HepG2 (cell line): ENCODE measurements around the gene C2. TPM values are rescaled to one million over a fixed set of nuclear protein-coding genes. Genes with fewer than 3 reads are reported as not detected.

Experiments used
- CAMTA2 ChIP-seq: sonication (generic); formaldehyde crosslinking; IDR thresholded peaks from 2 replicates; pipeline ENCODE4 v1.4.0; 2020; ENCODE audit warnings: mild to moderate bottlenecking, missing genetic modification reagents, borderline replicate concordance
- CERS6 ChIP-seq: sonication (generic); formaldehyde crosslinking; IDR thresholded peaks from 2 replicates; pipeline ENCODE4 v1.5.0; 2020; ENCODE audit warnings: missing genetic modification reagents
- GTF2F1 ChIP-seq: fragments of 150-350 bp; IDR thresholded peaks from 2 replicates; pipeline ENCODE4 v1.6.1; 2014; ENCODE audit warnings: low read length
- HOXA5 ChIP-seq: sonication (generic); formaldehyde crosslinking; IDR thresholded peaks from 2 replicates; pipeline ENCODE4 v1.4.0; 2020; ENCODE audit warnings: missing genetic modification reagents
- KDM5B ChIP-seq: sonication (generic); formaldehyde crosslinking; IDR thresholded peaks from 2 replicates; pipeline ENCODE4 v1.4.0; 2020; ENCODE audit warnings: missing genetic modification reagents, mild to moderate bottlenecking, borderline replicate concordance
- KLF13 ChIP-seq: sonication (generic); formaldehyde crosslinking; IDR thresholded peaks from 2 replicates; pipeline ENCODE4 v1.4.0; 2020; ENCODE audit warnings: mild to moderate bottlenecking, missing genetic modification reagents
- MAFK ChIP-seq, 2 experiments: IDR thresholded peaks in 1 of 2; conservative IDR thresholded peaks in 1 of 2; 2 replicates each; pipeline ENCODE4 v1.6.1; 2011; ENCODE audit warnings: improper control_type of control experiment in 2 of 2, low read length in 2 of 2
- NCOA5 ChIP-seq: sonication (generic); formaldehyde crosslinking; IDR thresholded peaks from 2 replicates; pipeline ENCODE4 v1.4.0; 2020; ENCODE audit warnings: missing genetic modification reagents
- PCBP2 ChIP-seq: fragments of 200-400 bp; formaldehyde crosslinking; optimal IDR thresholded peaks from 2 replicates; pipeline ENCODE3; 2018; ENCODE audit warnings: low read length, low read depth; ENCODE audit not compliant: poor library complexity, severe bottlenecking
- ZNF143 ChIP-seq: sonication (generic); formaldehyde crosslinking; IDR thresholded peaks from 2 replicates; pipeline ENCODE4 v1.4.0; 2020; ENCODE audit warnings: missing genetic modification reagents
- ZNF180 ChIP-seq: sonication (generic); formaldehyde crosslinking; IDR thresholded peaks from 2 replicates; pipeline ENCODE4 v1.4.0; 2020; ENCODE audit warnings: low read depth, missing genetic modification reagents, borderline replicate concordance
- ZNF383 ChIP-seq: sonication (generic); formaldehyde crosslinking; IDR thresholded peaks from 2 replicates; pipeline ENCODE4 v1.4.0; 2020; ENCODE audit warnings: missing genetic modification reagents, mild to moderate bottlenecking, borderline replicate concordance
- ZNF431 ChIP-seq: sonication (generic); formaldehyde crosslinking; IDR thresholded peaks from 2 replicates; pipeline ENCODE4 v1.9.0; 2022; ENCODE audit warnings: missing genetic modification reagents, low read depth, mild to moderate bottlenecking, borderline replicate concordance
- ZNF773 ChIP-seq: sonication (generic); formaldehyde crosslinking; IDR thresholded peaks from 2 replicates; pipeline ENCODE4 v1.4.0; 2020; ENCODE audit warnings: missing genetic modification reagents, borderline replicate concordance
- polyA plus RNA-seq, 8 experiments: library from polyadenylated mRNA; depleted of rRNA in 3 of 8; stranded (reverse) in 7 of 8; unstranded in 1 of 8; fragments of >200 nt; fragmentation: Illumina TruSeq in 4 of 8; extraction: Trizol in 4 of 8; gene quantifications; 2 replicates each; pipeline versions ENCODE4 v1.2.1 to v1.2.3, GENCODE V29; 2011 to 2016; ENCODE audit warnings: low read depth in 4 of 8, missing spikeins in 1 of 8, mixed read lengths in 1 of 8; ENCODE audit not compliant: insufficient read depth in 1 of 8
- total RNA-seq, 5 experiments: library from RNA; depleted of rRNA; stranded (reverse); fragments of >200 nt; fragmentation: Illumina TruSeq; extraction: Trizol; gene quantifications; 2 replicates each; pipeline ENCODE4 v1.2.3, GENCODE V29; 2016; ENCODE audit warnings: low read depth in 1 of 5
- TF ChIP-seq, protein P1 (sequence below): IDR thresholded peaks from 2 replicates; pipeline ENCODE4 v1.6.1; 2016
- TF ChIP-seq, protein P2 (sequence below): IDR thresholded peaks from 2 replicates; pipeline ENCODE4 v1.6.1; 2016
- TF ChIP-seq, protein P3 (sequence below): sonication (generic); formaldehyde crosslinking; IDR thresholded peaks from 2 replicates; pipeline ENCODE4 v1.4.0; 2020; ENCODE audit warnings: missing genetic modification reagents, mild to moderate bottlenecking, borderline replicate concordance
- TF ChIP-seq, protein P4 (sequence below): sonication (generic); formaldehyde crosslinking; IDR thresholded peaks from 2 replicates; pipeline ENCODE4 v1.4.0; 2020; ENCODE audit warnings: mild to moderate bottlenecking, missing genetic modification reagents, borderline replicate concordance

C2 gene
- total and polyA plus RNA-seq, 2 of the 13 experiments (the other 11 are each of a cell fraction or from before 2014, with no cell fraction given) = 165 to 307 TPM

DNA sequence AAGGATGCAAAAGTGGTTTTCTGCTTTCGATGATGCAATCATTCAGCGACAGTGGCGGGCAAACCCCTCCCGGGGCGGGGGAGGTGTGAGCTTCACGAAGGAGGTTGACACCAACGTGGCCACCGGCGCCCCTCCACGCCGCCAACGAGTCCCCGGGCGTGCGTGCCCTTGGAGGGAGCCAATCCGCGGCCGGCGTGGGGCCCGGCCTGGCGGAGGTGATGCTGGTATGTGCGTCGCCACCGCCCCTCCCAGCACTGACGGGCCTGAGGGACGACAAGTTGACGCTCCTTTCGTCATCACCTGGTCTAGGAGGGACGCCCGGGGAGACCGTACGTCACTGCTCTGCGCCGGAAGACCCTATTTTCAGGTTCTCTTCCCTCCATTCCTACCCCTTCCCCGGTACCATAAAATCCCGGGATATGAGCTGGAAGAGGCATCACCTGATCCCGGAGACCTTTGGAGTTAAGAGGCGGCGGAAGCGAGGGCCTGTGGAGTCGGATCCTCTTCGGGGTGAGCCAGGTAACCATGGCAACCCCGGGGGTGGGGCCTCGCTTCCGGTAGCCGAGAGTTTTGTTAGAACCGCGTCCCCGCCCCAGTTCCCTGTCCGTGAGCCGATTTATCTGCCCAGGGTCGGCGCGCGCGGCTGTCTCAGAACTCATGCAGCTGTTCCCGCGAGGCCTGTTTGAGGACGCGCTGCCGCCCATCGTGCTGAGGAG, 44.6 kb downstream of the C2 start, which contains the start of gene DXO (continued):
- TF ChIP-seq CERS6 (0 out of 2 replicates have a peak, but pooled peaks have one; percentile 76), NCOA5 (CRISPR knock-in tag) (no peak), MAFK (conservative IDR thresholded peaks at IDR 0.05 in 1 of 2, IDR thresholded peaks at IDR 0.05 in 1 of 2; ENCODE audit: low read length in 2 of 2) (no peak), ZNF773 (no peak; the same call in 1 of the 2 replicates), GTF2F1 (no peak), KLF13 (CRISPR knock-in tag) (peak; percentile 64; the same call in 1 of the 2 replicates), ZNF180 (0 out of 2 replicates have a peak, but pooled peaks have one; percentile 52), HOXA5 (CRISPR knock-in tag) (peak; percentile 67; the same call in 1 of the 2 replicates), KDM5B (CRISPR knock-in tag) (peak; percentile 94), PCBP2 (no peak), ZNF431 (CRISPR knock-in tag) (no peak), ZNF143 (peak; percentile 65), CAMTA2 (CRISPR knock-in tag) (peak; percentile 80), ZNF383 (no peak)
- TF ChIP-seq, protein P1, sequence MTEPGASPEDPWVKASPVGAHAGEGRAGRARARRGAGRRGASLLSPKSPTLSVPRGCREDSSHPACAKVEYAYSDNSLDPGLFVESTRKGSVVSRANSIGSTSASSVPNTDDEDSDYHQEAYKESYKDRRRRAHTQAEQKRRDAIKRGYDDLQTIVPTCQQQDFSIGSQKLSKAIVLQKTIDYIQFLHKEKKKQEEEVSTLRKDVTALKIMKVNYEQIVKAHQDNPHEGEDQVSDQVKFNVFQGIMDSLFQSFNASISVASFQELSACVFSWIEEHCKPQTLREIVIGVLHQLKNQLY (CRISPR knock-in tag) = no peak
- TF ChIP-seq, protein P2, sequence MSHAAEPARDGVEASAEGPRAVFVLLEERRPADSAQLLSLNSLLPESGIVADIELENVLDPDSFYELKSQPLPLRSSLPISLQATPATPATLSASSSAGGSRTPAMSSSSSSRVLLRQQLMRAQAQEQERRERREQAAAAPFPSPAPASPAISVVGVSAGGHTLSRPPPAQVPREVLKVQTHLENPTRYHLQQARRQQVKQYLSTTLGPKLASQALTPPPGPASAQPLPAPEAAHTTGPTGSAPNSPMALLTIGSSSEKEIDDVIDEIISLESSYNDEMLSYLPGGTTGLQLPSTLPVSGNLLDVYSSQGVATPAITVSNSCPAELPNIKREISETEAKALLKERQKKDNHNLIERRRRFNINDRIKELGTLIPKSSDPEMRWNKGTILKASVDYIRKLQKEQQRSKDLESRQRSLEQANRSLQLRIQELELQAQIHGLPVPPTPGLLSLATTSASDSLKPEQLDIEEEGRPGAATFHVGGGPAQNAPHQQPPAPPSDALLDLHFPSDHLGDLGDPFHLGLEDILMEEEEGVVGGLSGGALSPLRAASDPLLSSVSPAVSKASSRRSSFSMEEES (CRISPR knock-in tag) = peak; percentile 63
- TF ChIP-seq, protein P3, sequence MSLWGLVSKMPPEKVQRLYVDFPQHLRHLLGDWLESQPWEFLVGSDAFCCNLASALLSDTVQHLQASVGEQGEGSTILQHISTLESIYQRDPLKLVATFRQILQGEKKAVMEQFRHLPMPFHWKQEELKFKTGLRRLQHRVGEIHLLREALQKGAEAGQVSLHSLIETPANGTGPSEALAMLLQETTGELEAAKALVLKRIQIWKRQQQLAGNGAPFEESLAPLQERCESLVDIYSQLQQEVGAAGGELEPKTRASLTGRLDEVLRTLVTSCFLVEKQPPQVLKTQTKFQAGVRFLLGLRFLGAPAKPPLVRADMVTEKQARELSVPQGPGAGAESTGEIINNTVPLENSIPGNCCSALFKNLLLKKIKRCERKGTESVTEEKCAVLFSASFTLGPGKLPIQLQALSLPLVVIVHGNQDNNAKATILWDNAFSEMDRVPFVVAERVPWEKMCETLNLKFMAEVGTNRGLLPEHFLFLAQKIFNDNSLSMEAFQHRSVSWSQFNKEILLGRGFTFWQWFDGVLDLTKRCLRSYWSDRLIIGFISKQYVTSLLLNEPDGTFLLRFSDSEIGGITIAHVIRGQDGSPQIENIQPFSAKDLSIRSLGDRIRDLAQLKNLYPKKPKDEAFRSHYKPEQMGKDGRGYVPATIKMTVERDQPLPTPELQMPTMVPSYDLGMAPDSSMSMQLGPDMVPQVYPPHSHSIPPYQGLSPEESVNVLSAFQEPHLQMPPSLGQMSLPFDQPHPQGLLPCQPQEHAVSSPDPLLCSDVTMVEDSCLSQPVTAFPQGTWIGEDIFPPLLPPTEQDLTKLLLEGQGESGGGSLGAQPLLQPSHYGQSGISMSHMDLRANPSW (CRISPR knock-in tag) = peak; percentile 61; the same call in 1 of the 2 replicates
- TF ChIP-seq, protein P4, sequence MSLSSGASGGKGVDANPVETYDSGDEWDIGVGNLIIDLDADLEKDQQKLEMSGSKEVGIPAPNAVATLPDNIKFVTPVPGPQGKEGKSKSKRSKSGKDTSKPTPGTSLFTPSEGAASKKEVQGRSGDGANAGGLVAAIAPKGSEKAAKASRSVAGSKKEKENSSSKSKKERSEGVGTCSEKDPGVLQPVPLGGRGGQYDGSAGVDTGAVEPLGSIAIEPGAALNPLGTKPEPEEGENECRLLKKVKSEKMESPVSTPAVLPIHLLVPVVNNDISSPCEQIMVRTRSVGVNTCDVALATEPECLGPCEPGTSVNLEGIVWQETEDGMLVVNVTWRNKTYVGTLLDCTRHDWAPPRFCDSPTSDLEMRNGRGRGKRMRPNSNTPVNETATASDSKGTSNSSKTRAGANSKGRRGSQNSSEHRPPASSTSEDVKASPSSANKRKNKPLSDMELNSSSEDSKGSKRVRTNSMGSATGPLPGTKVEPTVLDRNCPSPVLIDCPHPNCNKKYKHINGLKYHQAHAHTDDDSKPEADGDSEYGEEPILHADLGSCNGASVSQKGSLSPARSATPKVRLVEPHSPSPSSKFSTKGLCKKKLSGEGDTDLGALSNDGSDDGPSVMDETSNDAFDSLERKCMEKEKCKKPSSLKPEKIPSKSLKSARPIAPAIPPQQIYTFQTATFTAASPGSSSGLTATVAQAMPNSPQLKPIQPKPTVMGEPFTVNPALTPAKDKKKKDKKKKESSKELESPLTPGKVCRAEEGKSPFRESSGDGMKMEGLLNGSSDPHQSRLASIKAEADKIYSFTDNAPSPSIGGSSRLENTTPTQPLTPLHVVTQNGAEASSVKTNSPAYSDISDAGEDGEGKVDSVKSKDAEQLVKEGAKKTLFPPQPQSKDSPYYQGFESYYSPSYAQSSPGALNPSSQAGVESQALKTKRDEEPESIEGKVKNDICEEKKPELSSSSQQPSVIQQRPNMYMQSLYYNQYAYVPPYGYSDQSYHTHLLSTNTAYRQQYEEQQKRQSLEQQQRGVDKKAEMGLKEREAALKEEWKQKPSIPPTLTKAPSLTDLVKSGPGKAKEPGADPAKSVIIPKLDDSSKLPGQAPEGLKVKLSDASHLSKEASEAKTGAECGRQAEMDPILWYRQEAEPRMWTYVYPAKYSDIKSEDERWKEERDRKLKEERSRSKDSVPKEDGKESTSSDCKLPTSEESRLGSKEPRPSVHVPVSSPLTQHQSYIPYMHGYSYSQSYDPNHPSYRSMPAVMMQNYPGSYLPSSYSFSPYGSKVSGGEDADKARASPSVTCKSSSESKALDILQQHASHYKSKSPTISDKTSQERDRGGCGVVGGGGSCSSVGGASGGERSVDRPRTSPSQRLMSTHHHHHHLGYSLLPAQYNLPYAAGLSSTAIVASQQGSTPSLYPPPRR (CRISPR knock-in tag) = no peak
